HG03342 (cell line): ENCODE data around the gene CACNA1F.
A peak's percentile ranks its signal among the peaks of the same experiment; 100 is the strongest.

ENCODE experiments used
- ATAC-seq: cut with Tn5 transposase; IDR thresholded peaks from one replicate; pipeline ENCODE4 v1.9.1; 2021; ENCODE audit warnings: mild to moderate bottlenecking, moderate library complexity; ENCODE audit not compliant: unreplicated experiment

Gene CACNA1F

DNA sequence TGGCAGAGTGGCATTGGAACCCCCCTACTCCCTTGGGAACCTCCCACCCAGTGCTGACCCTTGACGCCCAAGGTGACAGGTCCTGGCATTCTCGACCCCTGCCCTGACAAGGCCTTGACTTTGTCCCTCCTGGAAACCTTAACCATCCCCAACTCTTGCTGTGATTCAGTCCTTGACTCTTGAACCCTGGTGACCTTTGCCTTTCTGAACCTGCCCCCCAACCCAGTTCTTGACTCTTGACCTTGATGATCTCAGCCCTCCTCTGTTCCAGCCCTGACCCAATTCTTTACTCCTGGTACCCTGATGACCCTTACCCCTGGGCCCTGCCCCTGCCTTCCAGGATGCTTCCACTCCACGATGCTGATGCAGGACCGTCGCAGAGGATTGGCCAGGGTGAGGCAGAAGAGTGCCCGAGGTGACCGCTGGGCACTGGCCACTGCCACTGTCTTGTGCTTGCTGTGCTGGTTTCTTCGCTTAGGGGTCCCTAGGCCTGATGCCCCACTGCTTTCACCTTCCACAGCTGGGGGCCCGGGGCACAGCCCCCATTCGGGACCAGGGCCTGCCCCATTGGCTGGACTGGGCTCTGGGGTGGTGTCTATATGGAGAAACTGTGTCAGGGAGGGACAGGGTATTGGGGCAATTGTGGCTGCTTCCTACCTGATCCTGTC is 1.7 kb downstream of the CACNA1F start:
- ATAC-seq, result no peak

- peak; percentile 64 for ATAC-seq
These were observed 2.5 kb downstream of the CACNA1F start for GRCh38 chrX:49230500-49231232.

GRCh38 chrX:49228185-49228584 is 5.0 kb downstream of the CACNA1F start:
- ATAC-seq, result no peak

DNA sequence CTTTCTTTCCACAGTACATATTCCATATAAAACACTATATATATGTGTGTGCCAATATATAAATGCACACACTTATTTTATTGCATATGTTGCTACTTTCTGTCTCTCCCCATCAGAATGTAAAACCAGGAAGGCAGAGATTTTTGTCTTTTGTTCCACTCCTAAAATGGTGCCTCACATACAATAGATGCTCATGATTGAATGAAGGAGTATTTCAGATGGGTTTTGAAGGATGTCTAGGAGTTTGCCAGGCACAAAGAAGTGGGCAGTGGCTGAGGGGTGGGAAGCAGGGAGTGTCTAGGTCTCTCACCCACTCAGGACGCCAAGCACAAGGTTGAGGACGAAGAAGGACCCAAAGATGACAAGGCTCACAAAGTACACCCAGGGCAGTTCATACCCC is 5.4 kb downstream of the CACNA1F start:
- ATAC-seq, result no peak

- ATAC-seq, result no peak
These were observed 6.2 kb downstream of the CACNA1F start for GRCh38 chrX:49226946-49227345.

DNA sequence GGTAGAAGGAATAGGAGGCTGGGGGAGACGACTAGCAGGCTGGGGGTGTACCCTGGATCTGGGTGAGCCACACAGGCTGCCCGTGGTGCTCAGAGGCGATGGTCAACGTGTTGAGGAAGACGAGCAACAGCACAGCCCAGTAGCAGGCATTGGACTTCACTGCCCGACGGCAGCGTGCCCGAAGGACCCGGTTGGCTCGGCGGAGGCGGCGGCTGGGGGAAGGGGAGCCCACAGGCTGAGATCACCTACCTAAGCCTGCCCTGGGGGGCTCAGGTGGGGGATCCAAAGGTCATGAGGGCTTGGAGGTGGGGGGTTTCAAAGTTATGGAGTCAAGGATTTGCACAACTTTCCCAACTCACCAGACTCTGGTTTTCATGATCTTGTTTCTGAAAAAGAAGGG is 7.3 kb downstream of the CACNA1F start:
- ATAC-seq, result no peak

DNA sequence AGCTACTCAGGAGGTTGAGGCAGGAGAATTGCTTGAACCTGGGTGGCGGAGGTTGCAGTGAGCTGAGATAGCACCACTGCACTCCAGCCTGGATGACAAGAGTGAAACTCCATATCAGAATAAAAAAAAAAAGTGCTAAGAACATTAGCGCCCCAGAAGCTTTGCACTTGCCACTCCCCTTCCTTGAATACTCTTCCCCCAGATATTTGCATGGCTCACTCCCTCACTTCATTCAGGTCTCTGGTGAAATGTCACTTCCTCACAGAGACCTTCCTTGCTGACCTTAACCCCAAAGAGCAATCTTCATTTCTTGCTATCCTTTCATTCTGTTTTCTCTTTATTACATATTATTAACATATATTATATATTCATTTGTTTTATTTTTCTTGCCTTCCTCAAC is 11.3 kb downstream of the CACNA1F start:
- no peak for ATAC-seq

DNA sequence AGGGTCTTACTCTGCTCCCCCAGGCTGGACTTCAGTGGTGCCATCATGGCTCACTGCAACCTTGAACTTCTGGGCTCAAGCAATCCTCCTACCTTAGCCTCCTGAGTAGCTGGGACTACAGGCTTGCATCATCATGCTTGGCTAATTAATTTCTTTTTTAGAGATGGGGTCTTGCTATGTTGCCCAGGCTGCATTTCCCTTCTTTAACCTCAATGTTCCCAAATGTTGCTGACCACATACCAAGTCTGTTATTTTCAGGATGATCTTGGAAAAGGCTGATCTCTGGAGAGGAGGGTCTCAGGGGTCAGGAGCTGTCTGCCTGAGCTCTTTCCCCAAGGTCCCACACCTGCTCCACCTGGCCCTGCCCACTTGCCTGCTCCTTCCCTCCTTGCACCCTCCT is 13.0 kb downstream of the CACNA1F start:
- no peak for ATAC-seq

DNA sequence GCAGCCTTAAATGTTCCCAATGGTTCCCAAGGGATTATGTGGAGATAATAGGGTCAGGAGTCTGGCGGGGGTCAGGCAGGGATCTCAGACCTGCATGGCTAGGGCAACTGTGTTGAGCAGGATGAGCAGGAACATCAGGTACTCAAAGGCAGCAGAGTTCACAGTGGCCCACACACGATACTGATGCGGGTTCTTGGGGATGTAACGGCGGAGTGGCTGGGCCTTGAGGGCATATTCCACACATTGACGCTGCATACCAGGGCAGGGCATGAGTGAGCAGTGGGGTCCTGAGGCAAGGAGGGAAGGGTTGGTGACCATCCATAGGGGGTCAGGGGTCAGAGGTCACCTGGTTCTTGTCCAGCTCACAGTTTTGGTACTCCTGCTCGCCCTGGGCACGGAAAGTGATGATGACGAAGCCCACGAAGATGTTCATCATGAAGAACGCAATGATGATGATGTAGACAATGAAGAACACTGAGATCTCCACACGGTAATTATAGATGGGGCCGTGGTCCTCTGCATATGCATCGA is 18.1 kb downstream of the CACNA1F start:
- no peak for ATAC-seq

GRCh38 chrX:49214416-49214815 is 18.7 kb downstream of the CACNA1F start:
- no peak for ATAC-seq

DNA sequence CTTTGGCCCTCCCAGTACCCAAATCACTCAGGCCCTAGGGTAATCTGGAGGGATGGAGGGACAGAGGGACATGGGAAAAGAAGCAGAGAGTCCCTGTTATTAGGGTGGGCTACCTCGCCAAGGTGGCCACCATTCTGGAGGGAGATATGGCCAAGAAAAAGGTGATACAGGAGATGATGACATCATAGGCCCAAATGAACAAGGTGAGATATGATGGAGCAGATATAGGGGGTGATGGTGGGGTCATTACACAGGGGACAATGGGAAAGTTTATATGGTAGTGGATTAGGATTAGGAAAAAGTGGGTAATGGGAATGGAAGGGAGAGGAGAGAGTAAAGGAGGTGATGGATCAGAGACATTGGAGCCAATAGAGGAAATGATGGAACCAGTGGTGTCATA is 20.3 kb downstream of the CACNA1F start:
- no peak for ATAC-seq

- ATAC-seq, result no peak
These were observed 20.9 kb downstream of the CACNA1F start for GRCh38 chrX:49212209-49212608.

DNA sequence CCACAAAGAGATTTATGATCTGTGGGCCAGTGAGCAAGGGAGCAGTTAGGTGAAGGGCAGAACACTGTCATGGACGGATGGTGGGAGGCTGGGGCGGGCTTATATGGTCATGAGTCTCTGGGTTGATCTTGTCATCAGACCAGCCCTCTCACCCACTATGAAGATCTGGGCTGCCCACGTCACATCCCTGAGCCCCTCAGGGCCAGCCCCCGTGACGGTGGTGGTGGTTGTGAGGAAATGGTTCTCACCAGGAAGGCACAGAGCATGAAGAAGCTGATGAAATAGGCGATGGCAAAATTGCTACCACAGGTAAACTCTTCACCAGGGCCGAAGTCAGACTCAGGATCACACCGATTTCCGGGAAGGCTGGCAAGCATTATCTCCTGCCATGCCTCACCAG is 22.1 kb downstream of the CACNA1F start:
- ATAC-seq, result no peak

- no peak for ATAC-seq
These were observed 22.7 kb downstream of the CACNA1F start for GRCh38 chrX:49210406-49210805.

GRCh38 chrX:49209434-49210251 is 23.5 kb downstream of the CACNA1F start:
- no peak for ATAC-seq

DNA sequence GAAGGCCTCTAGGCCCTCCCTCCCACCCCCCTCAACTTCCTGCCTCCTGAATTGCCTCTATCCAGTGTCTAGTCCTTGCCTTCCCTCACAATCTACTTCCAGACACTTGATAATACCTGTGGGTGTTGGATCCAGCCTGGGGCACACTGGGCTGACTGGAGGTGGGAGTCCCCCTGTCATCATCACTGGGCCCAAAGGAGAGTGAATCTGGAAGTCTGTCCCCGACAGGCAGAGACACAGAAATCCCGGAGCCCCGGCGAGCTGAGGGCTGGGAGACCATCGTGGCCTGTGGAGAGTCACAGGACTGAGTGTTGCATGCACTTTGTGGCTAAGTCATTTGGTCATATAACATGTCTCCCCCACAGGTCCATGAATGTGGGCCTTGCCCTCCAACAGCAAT is 24.7 kb downstream of the CACNA1F start:
- ATAC-seq, result no peak

DNA sequence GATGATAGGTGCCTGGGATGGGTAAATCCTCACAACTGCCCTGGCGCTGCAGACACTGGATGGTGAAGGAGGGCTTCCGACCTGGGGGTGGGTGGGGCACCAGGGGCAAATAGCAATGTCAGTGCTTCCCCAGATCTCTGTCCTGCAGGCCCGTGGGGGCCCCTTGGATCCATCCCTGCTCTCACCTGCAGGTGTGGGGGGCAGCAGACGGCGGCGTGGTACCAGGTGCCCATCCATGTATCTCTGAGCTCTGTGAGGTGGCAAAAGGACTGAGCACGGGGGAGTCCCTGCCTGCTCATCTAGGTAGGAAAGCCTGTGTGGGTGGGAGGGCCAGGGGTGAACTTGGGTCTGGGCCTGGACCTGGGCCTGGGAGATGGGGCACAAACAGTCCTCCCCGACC is 26.6 kb downstream of the CACNA1F start:
- ATAC-seq, result no peak

DNA sequence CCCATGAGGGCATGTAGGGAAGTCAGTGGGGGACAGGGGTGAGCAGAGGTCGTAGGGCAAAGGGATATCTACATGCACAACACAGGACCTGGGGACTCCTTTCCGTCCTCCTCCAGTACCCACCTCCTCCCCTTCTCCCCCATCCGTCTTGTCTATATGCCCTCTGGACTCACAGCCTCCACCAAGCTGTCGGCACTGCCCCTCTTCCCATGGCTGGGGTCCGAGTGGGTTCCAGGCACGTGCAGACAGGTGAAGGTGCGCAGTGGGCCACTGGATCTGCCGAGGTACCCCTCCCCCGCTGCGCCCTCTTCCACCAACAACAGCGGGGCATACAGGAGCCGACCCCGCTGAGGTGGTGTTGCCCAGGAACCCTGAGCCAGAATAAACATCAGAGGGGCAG is 27.7 kb downstream of the CACNA1F start:
- ATAC-seq, result no peak

DNA sequence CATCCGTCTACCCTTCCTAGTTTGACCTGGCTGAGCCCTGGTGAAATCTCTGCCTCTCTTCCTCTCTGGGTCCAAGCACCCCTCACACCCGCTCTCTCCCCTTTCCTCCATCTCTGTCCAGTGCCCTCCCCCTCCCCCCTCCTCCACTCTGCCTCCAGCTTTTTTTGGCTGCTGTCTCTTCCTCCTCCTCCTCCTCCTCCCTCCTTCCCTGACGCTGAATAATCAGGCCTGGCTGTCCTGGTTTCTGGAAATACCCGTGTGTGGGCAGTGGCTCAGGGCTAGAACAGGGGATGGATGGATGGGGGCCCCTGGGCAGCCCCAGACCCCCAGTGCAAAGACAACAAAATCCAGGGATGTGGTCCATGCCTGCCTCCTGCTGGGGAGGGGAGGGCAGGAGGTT is 28.4 kb downstream of the CACNA1F start:
- no peak for ATAC-seq

DNA sequence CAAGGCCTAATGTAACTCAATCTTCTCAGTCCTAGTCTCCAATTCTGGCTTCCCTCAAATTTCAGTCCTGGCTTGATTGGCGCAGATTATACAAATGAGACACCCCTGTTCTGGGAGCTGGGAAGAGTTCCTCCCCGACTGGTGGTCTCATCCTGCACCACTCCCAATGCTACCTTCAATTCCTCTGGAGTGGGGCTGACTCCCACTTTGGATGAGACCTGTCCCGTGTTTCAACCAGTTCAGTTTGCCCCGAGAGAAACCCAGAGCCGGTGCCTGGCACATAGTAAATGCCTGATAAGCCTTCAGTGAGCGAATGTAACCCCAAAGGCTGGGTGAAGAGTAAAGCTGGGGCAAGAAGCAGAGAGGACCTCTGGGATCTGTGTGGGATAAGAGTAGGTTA is 29.1 kb downstream of the CACNA1F start:
- ATAC-seq, result no peak

- no peak for ATAC-seq
These were observed 29.6 kb downstream of the CACNA1F start for GRCh38 chrX:49203536-49203935.

GRCh38 chrX:49202022-49202421 is 31.1 kb downstream of the CACNA1F start:
- ATAC-seq, result no peak
